ENCODE measurements around the gene ATXN7.

Gene ATXN7

GRCh38 chr3:63847718-63848450 is 15.8 kb upstream of the ATXN7 start:
- DNase-seq (ENCODE audit: low read depth, low spot score), result no peak
- TF ChIP-seq, protein P1, sequence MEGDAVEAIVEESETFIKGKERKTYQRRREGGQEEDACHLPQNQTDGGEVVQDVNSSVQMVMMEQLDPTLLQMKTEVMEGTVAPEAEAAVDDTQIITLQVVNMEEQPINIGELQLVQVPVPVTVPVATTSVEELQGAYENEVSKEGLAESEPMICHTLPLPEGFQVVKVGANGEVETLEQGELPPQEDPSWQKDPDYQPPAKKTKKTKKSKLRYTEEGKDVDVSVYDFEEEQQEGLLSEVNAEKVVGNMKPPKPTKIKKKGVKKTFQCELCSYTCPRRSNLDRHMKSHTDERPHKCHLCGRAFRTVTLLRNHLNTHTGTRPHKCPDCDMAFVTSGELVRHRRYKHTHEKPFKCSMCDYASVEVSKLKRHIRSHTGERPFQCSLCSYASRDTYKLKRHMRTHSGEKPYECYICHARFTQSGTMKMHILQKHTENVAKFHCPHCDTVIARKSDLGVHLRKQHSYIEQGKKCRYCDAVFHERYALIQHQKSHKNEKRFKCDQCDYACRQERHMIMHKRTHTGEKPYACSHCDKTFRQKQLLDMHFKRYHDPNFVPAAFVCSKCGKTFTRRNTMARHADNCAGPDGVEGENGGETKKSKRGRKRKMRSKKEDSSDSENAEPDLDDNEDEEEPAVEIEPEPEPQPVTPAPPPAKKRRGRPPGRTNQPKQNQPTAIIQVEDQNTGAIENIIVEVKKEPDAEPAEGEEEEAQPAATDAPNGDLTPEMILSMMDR (IDR thresholded peaks at IDR 0.05; ENCODE audit: insufficient read depth, low read length, missing control alignments), result no peak
- POLR2A ChIA-PET, result interaction anchor here (0.5 kb wide), 1 partner anchor 15 kb away, joined by 3 read pairs; no protein-coding TSS in a partner anchor
- CTCF ChIA-PET, result interaction anchor here (1.2 kb wide), 1 partner anchor 145 kb away, joined by 3 read pairs; no protein-coding TSS in a partner anchor
- no peak overlapping the region for H3K4me3 ChIP-seq (ENCODE audit: low read depth, low read length)

DNA sequence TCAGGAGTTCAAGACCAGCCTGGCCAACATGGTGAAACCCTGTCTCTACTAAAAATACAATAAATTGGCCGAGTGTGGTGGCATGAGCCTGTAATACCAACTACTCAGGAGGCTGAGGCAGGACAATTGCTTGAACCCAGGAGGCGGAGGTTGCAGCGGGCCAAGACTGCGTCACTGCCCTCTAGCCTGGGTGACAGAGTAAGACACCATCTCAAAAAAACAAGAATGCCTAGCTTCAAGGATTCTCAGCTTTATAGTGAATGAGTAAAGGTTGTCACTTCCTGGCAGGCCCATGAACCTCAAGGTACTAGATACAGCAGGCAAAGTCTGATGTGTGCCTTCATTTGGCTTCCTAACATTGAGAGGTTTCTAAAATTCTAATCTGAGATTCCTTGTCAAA is 14.5 kb upstream of the ATXN7 start:
- H3K4me3 ChIP-seq (ENCODE audit: low read depth, low read length), result no peak overlapping the region
- POLR2A ChIA-PET, result no interaction called here
- TF ChIP-seq, protein P1 (IDR thresholded peaks at IDR 0.05; ENCODE audit: insufficient read depth, low read length, missing control alignments), result no peak
- CTCF ChIA-PET, result interaction anchor here (1.2 kb wide), 1 partner anchor 144 kb away, joined by 3 read pairs; no protein-coding TSS in a partner anchor
- no peak for DNase-seq (ENCODE audit: low read depth, low spot score)

- TF ChIP-seq, protein P1 (IDR thresholded peaks at IDR 0.05; ENCODE audit: insufficient read depth, low read length, missing control alignments), result no peak
- ChIA-PET CTCF (interaction anchor here (0.9 to 1.3 kb wide), 3 partner anchors 11 to 500 kb away, joined by 3 to 6 read pairs (median 3); no protein-coding TSS in a partner anchor), POLR2A (no interaction called here)
- H3K4me3 ChIP-seq (ENCODE audit: low read depth, low read length), result no peak overlapping the region
- DNase-seq (ENCODE audit: low read depth, low spot score), result no peak
These were observed 12.4 kb upstream of the ATXN7 start for GRCh38 chr3:63851287-63851686.

- no peak for DNase-seq (ENCODE audit: low read depth, low spot score)
- TF ChIP-seq, protein P1 (IDR thresholded peaks at IDR 0.05; ENCODE audit: insufficient read depth, low read length, missing control alignments), result no peak
- POLR2A ChIA-PET, result no interaction called here
- no peak overlapping the region for H3K4me3 ChIP-seq (ENCODE audit: low read depth, low read length)
- CTCF ChIA-PET, result no interaction called here
These were observed 10.6 kb upstream of the ATXN7 start for GRCh38 chr3:63853106-63853505.

- ChIA-PET CTCF (interaction anchor here (0.9 to 1.7 kb wide), 2 partner anchors 106 to 505 kb away, joined by 3 to 7 read pairs; no protein-coding TSS in a partner anchor), POLR2A (interaction anchor here (0.6 kb wide), 1 partner anchor 23 kb away, joined by 7 read pairs; no protein-coding TSS in a partner anchor)
- DNase-seq (ENCODE audit: low read depth, low spot score), result no peak
- TF ChIP-seq, protein P1 (IDR thresholded peaks at IDR 0.05; ENCODE audit: insufficient read depth, low read length, missing control alignments), result no peak
- H3K4me3 ChIP-seq (ENCODE audit: low read depth, low read length), result no peak overlapping the region
These were observed 8.2 kb upstream of the ATXN7 start for GRCh38 chr3:63855333-63855940.

GRCh38 chr3:63857311-63857710 is 6.4 kb upstream of the ATXN7 start:
- TF ChIP-seq, protein P1 (IDR thresholded peaks at IDR 0.05; ENCODE audit: insufficient read depth, low read length, missing control alignments), result no peak
- POLR2A ChIA-PET, result no interaction called here
- CTCF ChIA-PET, result no interaction called here
- DNase-seq (ENCODE audit: low read depth, low spot score), result no peak
- no peak overlapping the region for H3K4me3 ChIP-seq (ENCODE audit: low read depth, low read length)

Measured in AG04449 (cell line).